NT2/D1 (cell line): Measurements from ENCODE around the gene TNFAIP2.

Experiments used
- YY1 ChIP-seq: IDR thresholded peaks from 2 replicates; pipeline ENCODE4 v1.6.1; 2011; ENCODE audit not compliant: insufficient read length, insufficient read depth
- ZNF274 ChIP-seq: IDR thresholded peaks from 2 replicates; pipeline ENCODE4 v1.6.1; 2011; ENCODE audit warnings: mild to moderate bottlenecking, low read depth, low read length

GRCh38 chr14:103097994-103098957 is 25.0 kb upstream of the TNFAIP2 start:
- TF ChIP-seq ZNF274 (no peak), YY1 (no peak)
